HG02798 (cell line): Measurements from ENCODE around the gene SAFB2.

Experiments
- ATAC-seq: cut with Tn5 transposase; IDR thresholded peaks from one replicate; pipeline ENCODE4 v1.9.1; 2021; ENCODE audit warnings: mild to moderate bottlenecking; ENCODE audit not compliant: unreplicated experiment, poor library complexity

SAFB2 gene

DNA sequence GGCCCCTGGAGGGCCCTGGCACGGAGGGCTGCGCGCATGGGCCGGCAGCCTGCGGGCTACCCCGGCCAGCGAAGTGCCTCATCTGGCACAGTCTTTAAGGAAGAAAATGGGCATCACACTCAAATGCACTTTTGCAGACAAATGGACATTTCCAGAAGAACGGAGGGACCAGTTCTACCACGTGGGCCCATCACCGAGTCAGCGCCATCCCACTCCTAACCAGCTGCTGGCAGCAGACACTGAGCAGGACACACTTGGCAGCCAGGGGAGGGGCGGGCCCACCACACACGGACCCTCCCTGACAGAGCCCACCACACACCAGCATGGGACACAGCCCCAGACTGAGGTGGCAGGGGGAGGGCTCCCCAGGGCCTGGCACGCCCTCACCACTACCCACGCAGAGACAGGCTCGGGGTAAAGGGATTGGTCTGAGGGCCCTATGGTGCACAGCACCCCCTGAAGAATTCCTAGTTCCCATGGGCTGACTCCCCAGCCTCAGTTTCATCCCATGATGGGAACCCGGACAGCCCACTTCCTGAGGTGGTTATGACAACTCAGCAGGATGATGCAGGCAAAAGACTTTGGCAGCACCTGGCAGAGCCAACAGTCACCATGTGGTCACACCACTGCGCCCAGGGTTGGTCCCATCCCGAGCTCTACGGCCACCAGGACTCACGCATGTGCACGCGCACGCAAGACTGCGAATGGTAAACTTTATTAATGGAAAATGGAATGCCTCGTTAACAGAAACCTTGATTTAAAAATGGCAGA is 36.1 kb downstream of the SAFB2 start:
- no peak for ATAC-seq

DNA sequence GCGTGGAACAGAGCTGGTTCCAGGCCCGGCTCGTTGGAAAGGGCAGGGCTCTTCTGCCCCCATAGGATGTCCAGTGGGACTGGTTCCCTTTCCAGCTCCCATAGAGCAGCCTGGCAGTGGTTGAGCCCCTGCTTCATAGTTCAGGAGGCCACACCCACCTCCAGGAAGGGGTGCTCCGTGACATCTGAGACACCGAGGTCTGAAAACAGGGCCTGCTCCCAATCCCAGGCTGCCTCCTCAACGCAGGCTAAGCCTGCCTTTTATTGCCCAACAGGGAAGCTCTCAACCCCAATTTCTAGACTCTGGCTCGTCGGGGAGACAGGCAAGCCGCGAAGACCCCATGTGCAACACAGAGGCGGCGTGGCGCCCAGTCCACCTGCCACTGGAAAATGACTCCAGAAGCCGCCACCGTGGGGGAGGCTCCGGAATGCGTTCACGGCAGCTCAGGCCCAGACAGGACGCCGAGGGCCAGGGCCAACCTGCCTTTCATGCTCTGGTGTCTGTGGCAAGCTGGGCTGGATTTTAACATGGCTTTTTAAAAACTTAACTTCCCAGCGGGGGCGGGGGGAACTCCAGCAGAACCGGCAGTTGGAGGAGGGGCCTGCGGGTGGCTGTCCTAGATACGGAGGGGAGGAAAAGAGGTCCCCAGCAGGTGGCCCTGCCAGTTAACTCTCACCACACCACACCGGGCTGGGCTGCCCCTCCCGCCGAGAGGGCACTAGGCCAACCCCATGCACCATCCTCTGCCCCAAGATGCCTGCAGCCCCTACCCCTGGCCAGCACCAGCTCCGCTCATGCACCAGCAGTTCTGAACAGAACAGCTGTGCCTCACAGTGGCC is 36.9 kb downstream of the SAFB2 start:
- no peak for ATAC-seq

DNA sequence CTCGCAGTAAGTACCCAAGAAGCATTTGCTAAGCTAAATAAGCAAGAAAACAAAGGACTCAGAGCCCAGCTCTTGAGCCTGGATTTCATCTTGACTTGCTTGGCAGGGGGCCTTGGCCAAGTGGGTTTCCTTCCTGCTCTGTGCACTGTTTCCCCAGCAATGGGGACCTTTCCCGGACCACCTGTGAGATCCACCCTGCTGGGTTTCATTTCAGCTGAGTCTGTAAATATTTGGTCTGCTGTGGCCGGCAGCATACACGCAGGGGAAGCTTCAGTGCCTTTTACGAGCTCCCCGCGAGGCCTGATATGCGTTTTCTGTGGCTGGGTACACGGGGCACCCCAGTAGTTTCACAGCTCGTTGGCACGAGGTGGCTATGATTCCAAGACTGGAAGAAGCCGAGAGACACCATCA is 42.4 kb downstream of the SAFB2 start:
- no peak for ATAC-seq

DNA sequence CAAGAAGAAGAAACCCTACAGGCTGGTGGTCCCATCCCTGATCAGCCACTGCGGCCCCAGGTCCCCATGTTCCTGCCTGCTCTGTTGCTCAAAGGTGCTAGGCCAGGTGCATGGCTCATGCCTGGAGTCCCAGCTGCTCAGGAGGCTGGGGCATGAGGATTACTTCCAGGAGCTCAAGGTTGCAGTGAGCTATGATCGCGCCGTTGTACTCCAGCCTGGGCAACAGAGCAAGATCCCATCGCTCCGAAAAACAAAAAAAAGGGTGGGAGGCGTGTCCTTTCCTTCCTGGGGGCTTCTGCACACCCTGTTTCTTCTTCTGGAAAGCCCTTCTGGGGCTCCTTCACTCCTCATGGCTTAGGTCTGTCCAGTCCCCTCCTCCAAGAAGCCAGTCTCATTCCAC is 42.9 kb downstream of the SAFB2 start:
- no peak for ATAC-seq

DNA sequence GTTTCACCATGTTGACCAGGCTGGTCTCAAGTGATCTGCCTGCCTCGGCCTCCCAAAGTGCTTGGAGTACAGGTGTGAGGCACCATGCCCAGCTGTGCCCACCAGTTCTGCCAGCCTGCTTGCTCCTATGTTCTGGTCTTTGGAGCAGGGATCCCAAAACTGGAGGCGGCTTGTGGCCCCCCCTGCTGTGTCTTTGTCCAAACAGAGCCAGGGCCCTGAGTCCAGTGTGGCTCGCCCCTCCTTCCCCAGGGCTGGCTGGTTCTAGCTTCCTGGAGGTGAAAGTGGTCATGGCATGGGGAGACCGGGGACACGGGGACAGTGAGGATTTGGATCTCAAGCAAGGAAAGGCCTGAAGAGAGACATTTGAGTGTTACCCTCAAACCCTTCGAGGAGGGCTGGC is 43.3 kb downstream of the SAFB2 start:
- ATAC-seq, result no peak

DNA sequence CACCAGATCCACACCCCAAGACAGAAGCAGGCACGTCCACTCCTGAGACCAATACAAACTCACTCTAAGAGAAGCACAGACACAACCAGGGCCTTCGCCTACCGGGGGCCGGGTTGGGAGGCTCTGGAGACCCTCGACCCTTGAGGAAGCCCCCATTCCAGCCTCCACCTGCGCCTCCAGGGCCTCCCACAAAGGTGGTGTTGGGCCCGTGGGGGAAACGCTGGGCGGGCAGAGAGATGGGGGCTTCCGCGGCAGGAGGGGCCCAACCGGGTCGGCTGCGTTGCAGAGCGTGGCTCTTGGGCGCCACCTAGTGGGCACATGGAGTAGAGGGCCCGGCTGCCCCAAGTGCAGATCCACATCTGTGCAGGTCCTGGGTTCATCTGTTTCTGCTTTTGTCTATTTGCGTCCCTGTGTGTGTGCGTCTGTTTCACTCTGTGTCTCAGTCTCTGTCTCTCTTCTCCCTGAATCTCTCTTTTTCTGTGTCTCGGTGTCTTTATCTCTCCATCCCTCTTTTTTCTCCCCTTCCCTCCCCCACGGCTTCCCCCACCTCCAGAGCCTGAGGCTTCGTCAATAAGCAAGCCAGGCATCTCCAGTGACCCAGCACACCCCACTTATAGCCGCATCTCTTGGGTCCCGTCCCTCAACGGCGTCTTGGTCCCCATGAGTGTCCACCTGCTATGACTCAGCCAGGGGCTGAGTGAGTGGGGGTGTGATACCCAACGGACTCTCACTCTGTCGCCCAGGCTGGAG is 44.3 kb downstream of the SAFB2 start:
- no peak for ATAC-seq

DNA sequence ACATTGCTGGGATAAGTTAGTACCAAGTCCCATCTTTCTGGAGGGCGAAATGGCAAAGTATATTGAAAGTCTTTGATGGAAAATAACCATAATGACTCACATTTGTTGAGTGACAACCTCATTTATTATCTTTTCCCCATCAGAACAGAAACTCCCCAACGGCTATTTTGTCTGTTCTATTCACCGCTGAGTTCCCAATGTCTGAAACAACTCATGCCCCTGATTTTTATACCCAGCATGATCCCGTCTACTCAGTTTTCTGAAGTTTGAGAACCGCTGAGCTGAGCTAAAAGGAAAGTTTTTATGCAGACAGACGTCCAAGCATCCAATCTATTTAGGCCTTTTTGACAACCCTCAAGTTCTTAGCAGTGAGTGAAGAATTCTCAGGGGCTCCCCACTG is 47.0 kb downstream of the SAFB2 start:
- ATAC-seq, result no peak

DNA sequence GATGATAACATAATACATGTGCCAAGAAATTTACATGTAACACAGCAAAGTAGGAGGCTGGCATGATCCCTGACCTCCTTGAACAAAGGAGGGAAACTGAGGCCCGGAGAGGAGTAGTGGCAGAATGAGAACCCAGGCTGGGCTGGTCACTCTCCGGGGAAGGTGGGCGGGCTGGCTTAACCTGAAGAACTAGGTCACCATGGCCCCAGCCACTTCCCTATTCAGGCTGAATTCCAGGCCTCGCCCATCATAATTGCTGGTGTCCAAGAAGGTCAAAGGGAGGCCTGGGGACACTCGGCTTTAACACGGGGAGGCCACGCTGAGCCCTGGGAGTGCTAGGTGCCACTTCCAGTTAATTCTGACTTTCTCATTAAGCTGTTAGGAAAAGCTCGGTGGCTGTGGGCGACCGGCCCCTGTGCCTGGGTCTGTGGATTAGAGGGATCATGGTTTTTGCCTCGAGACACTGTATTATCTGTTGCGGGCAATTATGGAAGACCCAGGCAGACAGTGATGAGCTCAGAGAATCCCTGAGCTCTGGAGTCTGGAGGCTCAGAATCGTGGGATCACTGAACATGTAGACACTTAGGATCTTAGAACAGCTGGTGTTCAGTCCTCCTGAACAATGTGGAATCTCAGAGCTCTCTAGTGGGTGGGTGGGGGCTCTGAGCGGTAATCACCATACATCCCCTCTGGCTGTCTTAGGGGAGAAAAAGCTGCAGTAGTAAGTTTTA is 49.9 kb downstream of the SAFB2 start:
- ATAC-seq, result no peak

DNA sequence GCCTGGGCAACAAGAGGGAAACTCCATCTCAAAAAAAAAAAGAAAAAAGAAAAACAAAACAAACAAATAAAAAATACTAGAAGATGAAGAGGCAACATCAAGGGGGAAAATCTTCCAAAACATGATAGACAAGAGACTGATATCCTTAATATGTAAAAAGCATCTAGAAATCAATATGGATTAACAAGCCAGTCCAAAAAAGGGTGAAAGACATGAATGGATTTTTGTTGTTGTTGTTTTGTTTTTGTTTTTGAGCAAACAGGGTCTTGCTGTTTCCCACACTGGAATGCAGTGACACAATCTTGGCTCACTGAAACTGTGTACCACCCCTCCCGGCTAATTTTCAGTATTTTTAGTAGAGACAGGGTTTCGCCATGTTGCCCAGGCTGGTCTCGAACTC is 50.8 kb downstream of the SAFB2 start:
- ATAC-seq, result no peak

DNA sequence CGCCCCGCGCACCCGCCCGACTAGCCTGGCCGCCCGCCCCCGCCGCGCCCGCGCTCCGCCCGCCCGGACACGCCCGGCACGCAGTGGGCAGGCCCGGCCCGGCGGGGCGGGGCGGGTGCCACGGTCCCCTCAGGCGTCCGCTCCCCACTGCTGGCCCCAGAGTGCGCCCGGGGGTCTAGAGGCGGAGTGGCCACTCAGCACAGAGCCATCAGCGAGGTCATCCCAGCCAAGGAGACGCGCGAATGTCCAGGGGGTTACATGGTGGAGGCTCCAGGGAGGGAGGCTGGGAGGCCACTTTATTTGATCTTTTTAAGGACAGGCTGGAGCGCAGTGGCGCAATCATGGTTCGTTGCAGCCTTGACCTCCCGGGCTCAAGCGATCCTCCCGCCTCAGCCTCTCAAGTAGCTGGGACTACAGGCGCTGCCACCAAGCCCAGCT is 54.6 kb downstream of the SAFB2 start:
- no peak for ATAC-seq

DNA sequence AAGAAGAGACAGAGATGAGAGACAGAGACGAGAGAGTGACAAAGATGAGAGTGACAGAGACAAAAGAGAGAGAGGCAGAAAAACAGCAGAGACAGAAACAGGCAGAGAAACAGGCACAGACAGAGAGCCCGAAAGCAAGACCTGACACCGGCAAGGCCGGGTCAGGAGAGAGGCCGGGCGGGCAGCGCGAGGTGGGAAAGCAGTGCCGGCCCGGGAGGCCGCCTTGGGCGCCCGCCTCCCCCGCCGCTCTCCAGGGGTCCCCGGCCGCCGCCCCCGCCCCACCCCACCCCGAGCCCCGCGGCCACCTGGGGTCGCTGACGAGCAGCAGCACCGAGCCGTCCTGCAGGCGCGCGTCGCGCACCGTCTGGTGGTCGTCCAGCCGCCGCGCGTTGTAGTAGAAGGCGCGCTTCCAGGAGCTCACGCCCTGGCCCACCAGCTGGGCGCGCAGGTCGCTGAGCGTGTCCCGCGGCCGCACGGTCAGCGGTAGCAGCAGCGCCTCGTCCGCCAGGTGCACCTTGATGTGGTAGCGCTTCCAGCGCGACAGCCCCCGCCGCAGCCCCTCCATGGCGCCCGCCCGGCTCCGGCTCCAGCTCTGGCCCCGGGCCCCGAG is 55.1 kb downstream of the SAFB2 start, which contains the start of gene TINCR:
Gene TINCR (minus strand): TSS at position 594 of the 610 bp plus-strand sequence.
- no peak for ATAC-seq

DNA sequence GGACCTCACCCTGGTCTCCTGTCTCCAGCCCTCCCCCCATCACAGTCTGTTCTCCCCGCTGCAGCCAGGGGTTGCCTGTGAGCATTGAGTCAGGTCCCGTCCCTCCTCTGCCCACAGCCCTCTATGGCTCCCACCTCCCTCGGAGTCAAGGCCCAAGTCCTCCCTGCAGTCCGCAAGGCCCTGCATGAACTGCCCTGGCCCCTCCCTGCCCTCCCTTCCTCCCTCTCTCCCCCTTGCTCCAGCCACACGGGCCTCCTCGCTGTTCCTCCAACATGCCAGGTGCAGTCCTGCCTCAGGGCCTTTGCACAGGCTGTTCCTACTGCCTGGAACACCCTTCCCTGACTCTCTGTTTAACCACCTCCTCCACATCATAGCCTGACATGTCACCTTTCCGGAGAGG is 57.6 kb downstream of the SAFB2 start:
- no peak for ATAC-seq

DNA sequence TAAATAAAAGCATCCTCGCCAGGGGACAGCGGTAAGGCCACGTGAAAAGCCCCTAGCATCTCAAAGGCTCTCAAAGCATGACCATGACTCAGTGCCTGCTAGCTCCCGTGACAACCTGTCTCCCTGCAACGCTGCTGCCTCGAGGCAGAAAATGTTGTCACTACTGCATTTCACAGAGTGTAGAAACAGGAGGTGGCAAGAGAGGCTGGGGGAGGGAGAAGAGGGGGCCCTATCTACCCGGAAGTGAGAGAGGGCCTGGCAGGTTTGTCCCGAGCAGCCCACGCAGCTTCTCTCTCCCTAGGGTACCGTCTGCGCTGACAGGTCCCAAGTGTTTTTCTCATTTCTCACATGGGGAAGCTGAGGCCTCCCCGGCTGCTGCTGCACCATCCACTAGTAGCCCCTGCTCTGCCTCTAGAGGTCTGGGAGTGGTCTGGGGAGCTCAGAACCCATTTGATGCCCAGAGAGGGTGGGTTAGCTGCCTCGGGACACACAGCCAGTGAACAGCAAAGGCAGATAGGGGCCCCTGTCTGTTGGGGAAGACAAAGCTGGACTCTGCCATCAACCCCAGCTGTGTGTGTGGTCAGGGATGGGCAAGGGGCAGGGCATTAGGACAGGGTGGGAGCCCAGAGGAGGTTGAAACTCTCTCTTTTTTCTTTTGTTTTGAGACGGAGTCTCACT is 58.5 kb downstream of the SAFB2 start:
- no peak for ATAC-seq

DNA sequence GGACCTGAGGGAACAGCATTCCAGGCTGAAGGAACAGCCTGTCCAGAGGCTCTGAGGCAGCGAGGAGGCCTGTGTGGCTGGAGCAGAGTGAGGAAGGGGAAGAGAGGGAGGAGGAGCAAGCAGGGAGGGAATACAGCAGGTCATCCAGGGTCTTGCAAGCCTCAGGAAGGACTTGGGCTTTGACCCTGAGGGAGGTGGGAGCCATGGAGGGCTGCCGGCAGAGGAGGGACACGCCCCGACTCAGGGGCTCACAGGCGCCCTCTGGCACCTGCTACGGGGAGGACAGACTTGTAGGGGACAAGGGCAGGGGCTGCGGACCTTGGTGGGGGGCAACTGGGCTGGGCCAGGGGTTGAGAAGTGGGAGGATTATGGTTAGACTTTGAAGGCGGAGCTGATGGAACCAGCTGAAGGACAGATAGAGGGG is 59.6 kb downstream of the SAFB2 start:
- no peak for ATAC-seq

DNA sequence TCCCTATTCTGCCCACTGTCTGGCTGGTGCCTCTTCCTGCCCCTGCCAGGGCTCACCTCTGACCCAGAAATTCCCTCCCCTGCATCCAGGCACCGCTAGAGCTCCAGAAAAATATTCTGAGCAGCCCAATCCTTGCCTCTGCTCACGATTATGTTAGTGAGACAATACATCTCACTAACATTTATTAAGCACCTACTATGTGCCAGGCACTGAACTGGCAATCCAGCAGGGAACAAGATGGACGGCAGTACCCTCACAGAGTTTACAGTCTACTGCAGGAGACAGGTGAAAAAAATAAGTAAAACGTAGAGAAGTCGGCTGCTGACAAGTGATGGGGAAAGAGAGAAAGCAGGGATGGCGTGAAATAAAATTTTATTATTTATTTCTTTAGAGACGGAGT is 60.3 kb downstream of the SAFB2 start:
- no peak for ATAC-seq

DNA sequence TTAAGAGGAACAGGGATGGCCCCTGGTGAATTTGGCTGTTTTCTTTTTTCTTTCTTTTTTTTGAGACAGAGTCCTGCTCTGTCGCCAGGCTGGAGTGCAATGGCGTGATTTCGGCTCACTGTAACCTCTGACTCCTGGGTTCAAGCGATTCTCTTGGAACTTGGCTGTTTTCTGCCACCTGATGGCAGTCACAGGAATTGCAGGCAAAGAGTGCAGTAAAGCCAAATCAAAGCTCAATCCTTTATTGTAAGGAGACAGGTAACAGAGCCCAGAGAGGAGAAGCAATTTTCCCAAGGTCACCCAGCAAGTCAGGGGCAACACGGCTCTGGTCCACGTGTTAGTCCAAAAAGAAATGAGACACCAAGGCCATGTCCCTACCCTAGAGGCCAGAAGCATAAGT is 61.0 kb downstream of the SAFB2 start:
- no peak for ATAC-seq

DNA sequence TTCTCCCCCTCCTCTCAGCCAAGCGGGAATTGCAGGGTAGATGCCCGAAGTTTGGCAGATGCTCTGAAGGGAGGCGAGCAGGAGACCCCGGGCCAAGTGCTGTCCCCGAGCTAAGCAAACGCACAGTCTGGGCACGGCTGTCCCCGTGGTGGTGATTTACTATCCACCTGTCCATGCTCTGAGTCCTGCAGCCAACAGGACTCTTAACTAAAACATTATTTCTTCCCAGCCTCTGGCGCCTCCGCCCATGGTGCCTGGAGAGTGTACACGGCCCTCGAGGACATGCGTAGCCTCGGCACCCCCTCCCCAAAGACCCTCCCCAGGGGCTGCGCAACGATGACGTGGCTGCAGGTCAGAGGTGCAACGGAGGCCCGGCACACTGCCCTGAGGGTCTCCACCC is 62.4 kb downstream of the SAFB2 start:
- ATAC-seq, result no peak

DNA sequence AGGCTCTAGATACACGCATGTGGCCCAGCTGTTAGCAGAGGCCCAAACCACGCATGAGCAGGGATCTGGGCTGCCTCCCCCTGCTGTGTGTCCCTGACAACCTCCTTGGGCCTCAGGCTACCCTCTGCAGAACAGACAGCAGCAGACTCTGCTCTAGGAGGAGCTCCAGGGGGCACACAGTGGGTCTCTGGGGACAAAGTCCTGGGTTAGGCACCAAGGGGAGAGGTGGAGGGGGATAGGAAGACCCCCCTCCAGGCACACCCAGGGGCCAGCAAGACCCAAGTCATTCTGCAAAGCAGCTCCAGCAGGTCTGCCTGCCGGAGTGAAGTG is 62.8 kb downstream of the SAFB2 start:
- ATAC-seq, result no peak

DNA sequence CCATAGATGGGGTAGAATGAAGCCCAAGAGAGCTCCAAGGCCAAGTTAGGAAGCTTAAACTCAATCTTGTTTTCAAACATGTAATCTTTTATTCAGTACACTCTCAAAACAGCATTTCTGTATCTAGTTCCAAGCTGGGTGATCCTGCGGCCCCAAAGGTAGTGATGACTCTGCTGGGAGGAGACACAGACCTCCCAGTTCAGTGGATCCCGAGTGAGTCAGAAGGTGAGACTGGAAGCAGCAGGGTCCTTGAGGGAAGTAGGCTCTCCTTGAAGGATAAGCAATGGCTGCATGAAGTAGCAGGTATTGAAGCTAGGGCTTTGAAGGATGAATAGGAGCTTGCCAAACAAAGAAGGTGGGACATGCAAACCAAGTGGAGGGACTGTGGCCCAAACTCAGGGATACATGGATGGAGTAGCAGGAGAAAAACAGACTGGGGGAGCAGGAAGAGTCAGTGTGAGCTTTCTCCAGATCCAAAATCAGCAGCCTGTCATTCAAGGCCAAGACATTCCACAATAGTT is 64.4 kb downstream of the SAFB2 start:
- ATAC-seq, result no peak
